Muscle of leg (tissue), 11 donors: ENCODE results near the gene PDLIM3. TPM values are rescaled to one million over a fixed set of nuclear protein-coding genes. Genes with fewer than 3 reads are reported as not detected.
"Not testable (repeated sequence)": the region's sequence is repeated elsewhere in the genome, so short reads cannot be mapped to it uniquely, and the experiment has no call there.

Source experiments
- DNase-seq: peaks from one replicate; pipeline ENCODE4 v3.0.0; 2013
- H3K27ac ChIP-seq: one replicate; pipeline ENCODE4 v1.5.1; 2013; ENCODE audit warnings: mild to moderate bottlenecking, low read length, control low read depth
- H3K27me3 ChIP-seq: one replicate; pipeline ENCODE4 v1.6.1; 2013; ENCODE audit warnings: low read length; ENCODE audit not compliant: control insufficient read depth, insufficient read depth
- H3K36me3 ChIP-seq: one replicate; pipeline ENCODE4 v1.6.1; 2013; ENCODE audit warnings: low read length; ENCODE audit not compliant: control insufficient read depth, insufficient read depth
- H3K4me1 ChIP-seq: one replicate; pipeline ENCODE4 v1.6.1; 2013; ENCODE audit warnings: low read length; ENCODE audit not compliant: control insufficient read depth, insufficient read depth
- H3K4me3 ChIP-seq: one replicate; pipeline ENCODE4 v1.5.1; 2013; ENCODE audit warnings: low read length, control low read depth
- H3K9me3 ChIP-seq: replicated peaks from 2 replicates; pipeline ENCODE4 v1.6.1; 2013; ENCODE audit warnings: low read depth, low read length; ENCODE audit not compliant: control insufficient read depth
- WGBS: methylation state at CpG from one replicate; pipeline ENCODE4 v1.1.5; 2013; ENCODE audit warnings: missing lambda C conversion rate; ENCODE audit not compliant: insufficient coverage; 5-methylcytosine and 5-hydroxymethylcytosine counted together
- polyA plus RNA-seq, 8 donors: library from polyadenylated mRNA; unstranded; fragments of 120-200 nt; gene quantifications; one replicate each; pipeline versions ENCODE4 v1.2.1 to v1.2.3, GENCODE V29; 2013; ENCODE audit warnings: inconsistent platforms in 1 of 8, low replicate concordance in 1 of 8; ENCODE audit not compliant: insufficient read length in 8 of 8, insufficient read depth in 1 of 8
- total RNA-seq: library from RNA; stranded (reverse); fragments of 120-200 nt; gene quantifications from one replicate; pipeline ENCODE4 v1.2.4, GENCODE V29; 2013

The PDLIM3 gene
- total and polyA plus RNA-seq, 9 donors = 306 to 541 (median 459) TPM

- no CpG with 5 or more reads among the region's 2 CpGs for WGBS
- H3K9me3 ChIP-seq, H3K27me3 ChIP-seq, H3K4me1 ChIP-seq, H3K27ac ChIP-seq, DNase-seq, H3K4me3 ChIP-seq: not testable (repeated sequence)
- peaks cover 25% of the 10 kb centered on the region for H3K36me3 ChIP-seq
Measured at GRCh38 chr4:185511243-185511642, 24.1 kb downstream of the PDLIM3 start.

GRCh38 chr4:185510806-185511205 is 24.5 kb downstream of the PDLIM3 start:
- Histone ChIP-seq H3K4me1 (peaks cover 4% of the 10 kb centered on the region), H3K27ac (no peak overlapping the region), H3K27me3 (no peaks in the 10 kb centered on the region), H3K4me3 (no peak overlapping the region), H3K9me3 (no peaks in the 10 kb centered on the region), H3K36me3 (peaks cover 29% of the 10 kb centered on the region)
- 100% methylated on average over 2 of the region's 5 CpGs for WGBS
- DNase-seq = no peak

GRCh38 chr4:185508181-185508580 is 27.1 kb downstream of the PDLIM3 start:
- no peaks in the 10 kb centered on the region for H3K9me3 ChIP-seq
- no peaks in the 10 kb centered on the region for H3K27me3 ChIP-seq
- no peak overlapping the region for H3K4me3 ChIP-seq
- H3K27ac ChIP-seq = no peak overlapping the region
- DNase-seq = no peak
- H3K4me1 ChIP-seq = peaks cover 5% of the 10 kb centered on the region
- H3K36me3 ChIP-seq = peaks cover 20% of the 10 kb centered on the region
- 39% methylated on average over 3 of the region's 4 CpGs for WGBS

- Histone ChIP-seq H3K27me3 (no peaks in the 10 kb centered on the region), H3K9me3 (no peaks in the 10 kb centered on the region), H3K4me1 (peaks cover 5% of the 10 kb centered on the region), H3K27ac (no peak overlapping the region), H3K36me3 (peaks cover 23% of the 10 kb centered on the region), H3K4me3 (no peak overlapping the region)
- 84% methylated on average over 17 of the region's 20 CpGs for WGBS
- DNase-seq = no peak
Measured at GRCh38 chr4:185506422-185506821, 28.9 kb downstream of the PDLIM3 start.

GRCh38 chr4:185504098-185505047 is 30.9 kb downstream of the PDLIM3 start:
- H3K9me3 ChIP-seq = no peaks in the 10 kb centered on the region
- H3K4me1 ChIP-seq = peaks cover 5% of the 10 kb centered on the region
- peaks cover 27% of the 10 kb centered on the region for H3K36me3 ChIP-seq
- peak overlapping the region; percentile 81 for H3K27ac ChIP-seq
- no peaks in the 10 kb centered on the region for H3K27me3 ChIP-seq
- no peak overlapping the region for H3K4me3 ChIP-seq
- 56% methylated on average over 16 of the region's 21 CpGs for WGBS
- DNase-seq = peak; percentile 86

- no peak overlapping the region for H3K27ac ChIP-seq
- no peaks in the 10 kb centered on the region for H3K27me3 ChIP-seq
- H3K4me1 ChIP-seq = peaks cover 5% of the 10 kb centered on the region
- H3K36me3 ChIP-seq = peaks cover 24% of the 10 kb centered on the region
- WGBS = 74% methylated on average over 7 of the region's 11 CpGs
- no peaks in the 10 kb centered on the region for H3K9me3 ChIP-seq
- no peak overlapping the region for H3K4me3 ChIP-seq
- no peak for DNase-seq
Measured at GRCh38 chr4:185502386-185502785, 32.9 kb downstream of the PDLIM3 start.

GRCh38 chr4:185500576-185500975 is 34.7 kb downstream of the PDLIM3 start:
- H3K27me3 ChIP-seq = no peaks in the 10 kb centered on the region
- H3K4me3 ChIP-seq = no peak overlapping the region
- peaks cover 5% of the 10 kb centered on the region for H3K4me1 ChIP-seq
- H3K27ac ChIP-seq = no peak overlapping the region
- no peaks in the 10 kb centered on the region for H3K9me3 ChIP-seq
- WGBS = 64% methylated on average over 1 of the region's 1 CpG
- H3K36me3 ChIP-seq = peaks cover 14% of the 10 kb centered on the region
- no peak for DNase-seq

- Histone ChIP-seq H3K36me3 (peaks cover 14% of the 10 kb centered on the region), H3K4me1 (peaks cover 5% of the 10 kb centered on the region), H3K27me3 (no peaks in the 10 kb centered on the region), H3K9me3 (no peaks in the 10 kb centered on the region), H3K27ac (no peak overlapping the region), H3K4me3 (no peak overlapping the region)
- DNase-seq = no peak
- 95% methylated on average over 8 of the region's 9 CpGs for WGBS
Measured at GRCh38 chr4:185500035-185500434, 35.3 kb downstream of the PDLIM3 start.

GRCh38 chr4:185488650-185489049 is 46.7 kb downstream of the PDLIM3 start:
- WGBS = no CpG with 5 or more reads among the region's 2 CpGs
- Histone ChIP-seq H3K9me3 (peaks cover 2% of the 10 kb centered on the region), H3K27me3 (no peaks in the 10 kb centered on the region), H3K4me1 (no peaks in the 10 kb centered on the region), H3K36me3 (no peaks in the 10 kb centered on the region), H3K27ac (no peak overlapping the region), H3K4me3 (no peak overlapping the region)
- no peak for DNase-seq

GRCh38 chr4:185481401-185481800 is 53.9 kb downstream of the PDLIM3 start:
- no peaks in the 10 kb centered on the region for H3K27me3 ChIP-seq
- H3K4me1 ChIP-seq = peaks cover 3% of the 10 kb centered on the region
- H3K36me3 ChIP-seq = no peaks in the 10 kb centered on the region
- no peaks in the 10 kb centered on the region for H3K9me3 ChIP-seq
- no CpG with 5 or more reads among the region's 2 CpGs for WGBS
- no peak overlapping the region for H3K4me3 ChIP-seq
- no peak for DNase-seq
- no peak overlapping the region for H3K27ac ChIP-seq
